GM12878 (cell line): ENCODE measurements around the gene HCFC1. TPM values are rescaled to one million over a fixed set of nuclear protein-coding genes. Genes with fewer than 3 reads are reported as not detected.

Experiments
- ATAC-seq: fragments of 200-7000 bp; cut with Tn5 transposase; 3 replicates; pipeline ENCODE4 v1.9.1; 2020; ENCODE audit warnings: mild to moderate bottlenecking, moderate library complexity
- BruUV-seq: library from RNA; stranded (reverse); fragments of 400-500 nt; replicated peaks from 2 replicates; lab custom pipeline; 2021; lab: Mats Ljungman, UMichigan
- CTCF ChIA-PET: fragments of 300-600 bp; sonication (Branson Sonifier 250); formaldehyde crosslinking; extraction: SDS; loops from one replicate; lab custom pipeline; 2021; ENCODE audit warnings: inconsistent platforms; lab: Yijun Ruan, JAX
- POLR2A ChIA-PET: fragments of 350-600 bp; formaldehyde crosslinking; extraction: SDS; loops from one replicate; lab custom pipeline; 2021; ENCODE audit warnings: inconsistent platforms; lab: Charles Lee
- RAD21 ChIA-PET: fragments of 300-600 bp; sonication (Branson Sonifier 250); formaldehyde crosslinking; loops from one replicate; lab custom pipeline; 2023; ENCODE audit warnings: antibody characterized with exemption; ENCODE audit not compliant: unreplicated experiment; lab: Charles Lee
- SMC1A ChIA-PET: fragments of 300-600 bp; sonication (Branson Sonifier 250); formaldehyde crosslinking; loops from one replicate; lab custom pipeline; 2023; ENCODE audit not compliant: unreplicated experiment, uncharacterized antibody; lab: Charles Lee
- DNase-seq: peaks from one replicate; pipeline ENCODE4 v3.0.0-alpha.2; 2011; ENCODE audit warnings: low read depth, low spot score
- FAIRE-seq: peaks from 3 replicates; lab custom pipeline; 2011; peaks lifted over from hg19 to GRCh38; lab: Jason Lieb, UNC
- H2AFZ ChIP-seq: 2 replicates; pipeline ENCODE4 v1.6.0; 2011; ENCODE audit warnings: low read depth, low read length, control low read depth; ENCODE audit not compliant: control insufficient read depth
- H3K27ac ChIP-seq: 2 replicates; pipeline ENCODE4 v1.5.1; 2011; ENCODE audit warnings: control low read depth; ENCODE audit not compliant: control insufficient read depth, insufficient read depth
- H3K27me3 ChIP-seq, 2 experiments: replicated peaks in 1 of 2; 2 replicates each; pipeline versions ENCODE4 v1.6.0 to v1.6.1; 2011; ENCODE audit warnings: low read length in 1 of 2; ENCODE audit not compliant: control insufficient read depth in 2 of 2, insufficient read depth in 2 of 2
- H3K36me3 ChIP-seq, 2 experiments: 2 replicates each; pipeline ENCODE4 v1.5.1; 2011; ENCODE audit warnings: low read length in 1 of 2; ENCODE audit not compliant: control insufficient read depth in 2 of 2, insufficient read depth in 2 of 2
- H3K4me1 ChIP-seq: 2 replicates; pipeline ENCODE4 v1.6.1; 2011; ENCODE audit warnings: mild to moderate bottlenecking, low read length, moderate library complexity, mixed read lengths; ENCODE audit not compliant: control insufficient read depth, insufficient read depth
- H3K4me2 ChIP-seq: 2 replicates; pipeline ENCODE4 v1.6.0; 2011; ENCODE audit warnings: control low read depth; ENCODE audit not compliant: control insufficient read depth, insufficient read depth
- H3K4me3 ChIP-seq: fragments of 200-600 bp; sonication (generic); 2 replicates; pipeline ENCODE4 v1.5.1; 2016
- H3K79me2 ChIP-seq: 2 replicates; pipeline ENCODE4 v1.6.0; 2011; ENCODE audit warnings: low read length; ENCODE audit not compliant: control insufficient read depth, insufficient read depth
- H3K9ac ChIP-seq: 2 replicates; pipeline ENCODE4 v1.8.0; 2011; ENCODE audit warnings: low read length, control low read depth, mixed read lengths; ENCODE audit not compliant: control insufficient read depth, insufficient read depth
- H3K9me3 ChIP-seq: replicated peaks from 3 replicates; pipeline ENCODE4 v1.5.1; 2011; ENCODE audit warnings: mild to moderate bottlenecking, low read length; ENCODE audit not compliant: control insufficient read depth, insufficient read depth
- H4K20me1 ChIP-seq: 2 replicates; pipeline ENCODE4 v1.6.0; 2011; ENCODE audit not compliant: control insufficient read depth, insufficient read depth
- ATF7 ChIP-seq: fragments of 450-650 bp; IDR thresholded peaks from 2 replicates; pipeline ENCODE4 v1.6.1; 2016; ENCODE audit warnings: low read depth, mild to moderate bottlenecking
- BHLHE40 ChIP-seq, 2 experiments: fragments of 450-650 bp in 1 of 2; IDR thresholded peaks; 2 replicates each; pipeline ENCODE4 v1.6.1; 2011 to 2017; ENCODE audit warnings: low read depth in 2 of 2, borderline replicate concordance in 1 of 2, improper control_type of control experiment in 1 of 2, low read length in 1 of 2, mild to moderate bottlenecking in 1 of 2
- EED ChIP-seq: sonication (generic); IDR thresholded peaks from 2 replicates; pipeline ENCODE4 v1.6.1; 2016; ENCODE audit warnings: antibody characterized with exemption, low read depth
- EZH2 ChIP-seq: IDR thresholded peaks from 2 replicates; pipeline ENCODE4 v1.6.1; 2012; ENCODE audit warnings: low read depth, mild to moderate bottlenecking, control low read depth, inconsistent platforms, low read length, borderline replicate concordance; ENCODE audit not compliant: control insufficient read depth
- HCFC1 ChIP-seq: fragments of 150-350 bp; IDR thresholded peaks from 2 replicates; pipeline ENCODE4 v1.6.1; 2014; ENCODE audit warnings: low read length
- IRF4 ChIP-seq: IDR thresholded peaks from 2 replicates; pipeline ENCODE4 v1.6.1; 2011; ENCODE audit warnings: low read depth, low read length
- RFX5 ChIP-seq: IDR thresholded peaks from 2 replicates; pipeline ENCODE4 v1.6.1; 2011; ENCODE audit warnings: low read depth, low read length, improper control_type of control experiment
- SIN3A ChIP-seq: IDR thresholded peaks from 2 replicates; pipeline ENCODE4 v1.6.1; 2012; ENCODE audit warnings: low read depth, low read length, improper control_type of control experiment
- SPI1 ChIP-seq: IDR thresholded peaks from 2 replicates; pipeline ENCODE4 v1.6.1; 2011; ENCODE audit warnings: low read depth, mild to moderate bottlenecking, low read length, moderate library complexity, borderline replicate concordance; ENCODE audit not compliant: insufficient read depth
- SUPT20H ChIP-seq: IDR thresholded peaks from 2 replicates; pipeline ENCODE4 v1.6.1; 2011; ENCODE audit warnings: low read depth, mild to moderate bottlenecking, low read length, moderate library complexity, borderline replicate concordance; ENCODE audit not compliant: control insufficient read depth
- ZBTB11 ChIP-seq: fragments of 450-650 bp; formaldehyde crosslinking; IDR thresholded peaks from 2 replicates; pipeline ENCODE4 v1.5.0; 2022; ENCODE audit warnings: mild to moderate bottlenecking, missing genetic modification characterization
- ZNF207 ChIP-seq: fragments of 450-650 bp; IDR thresholded peaks from 2 replicates; pipeline ENCODE4 v1.6.1; 2014; ENCODE audit warnings: antibody characterized with exemption, mild to moderate bottlenecking, borderline replicate concordance
- ZNF217 ChIP-seq: fragments of 450-650 bp; IDR thresholded peaks from 2 replicates; pipeline ENCODE4 v1.6.1; 2017; ENCODE audit warnings: antibody characterized with exemption, mild to moderate bottlenecking
- ZNF622 ChIP-seq: fragments of 450-650 bp; IDR thresholded peaks from 2 replicates; pipeline ENCODE4 v1.6.1; 2017; ENCODE audit warnings: mild to moderate bottlenecking, inconsistent platforms
- whole genome bisulfite sequencing: methylation state at CpG from one replicate; pipeline ENCODE4 v1.1.6; 2016; ENCODE audit warnings: low lambda C conversion rate; ENCODE audit not compliant: insufficient replicate concordance, insufficient coverage; ENCODE audit errors: missing lambda C conversion rate; 5-methylcytosine and 5-hydroxymethylcytosine counted together
- in situ Hi-C: fragments of 300-500 bp; cut with MboI; formaldehyde crosslinking; loops from 9 replicates; pipeline ENCODE4 v1.14.3; 2018; ENCODE audit warnings: mixed read lengths
- intact Hi-C: fragments of 100-400 bp; cut with micrococcal nuclease; formaldehyde crosslinking; loops from one replicate; pipeline ENCODE4 v1.14.2; 2022; ENCODE audit not compliant: unreplicated experiment
- polyA plus RNA-seq, 11 experiments: library from polyadenylated mRNA; depleted of rRNA in 4 of 11; unstranded in 6 of 11; stranded (reverse) in 5 of 11; fragments of >200 nt; fragmentation: Nextera tagmentation in 4 of 11; fragmentation: Illumina TruSeq in 1 of 11; extraction: Ambion mirVana in 4 of 11; extraction: Trizol in 1 of 11; gene quantifications; 1 replicate in 1 of 11; 2 replicates in 10 of 11; pipeline versions ENCODE4 v1.2.1 to v1.2.3, GENCODE V29; 2011 to 2016; ENCODE audit warnings: inconsistent platforms in 2 of 11, missing spikeins in 2 of 11, low read depth in 1 of 11
- total RNA-seq, 4 experiments: library from RNA; depleted of rRNA in 3 of 4; stranded (reverse); fragments of >200 nt in 3 of 4; fragmentation: Illumina TruSeq in 1 of 4; extraction: Trizol in 1 of 4; gene quantifications; 2 replicates each; pipeline versions ENCODE4 v1.2.1 to v1.2.3, GENCODE V29; 2013 to 2021
- TF ChIP-seq, protein P1 (sequence below): IDR thresholded peaks from 2 replicates; pipeline ENCODE4 v1.6.1; 2011; ENCODE audit warnings: borderline replicate concordance, low read depth, mild to moderate bottlenecking, moderate library complexity, mixed read lengths, low read length; ENCODE audit not compliant: insufficient read depth; ENCODE audit errors: extremely low read length
- TF ChIP-seq, protein P2 (sequence below): fragments of 450-650 bp; IDR thresholded peaks from 2 replicates; pipeline ENCODE4 v1.6.1; 2016; ENCODE audit warnings: mild to moderate bottlenecking
- TF ChIP-seq, protein P3 (sequence below): fragments of 150-350 bp; IDR thresholded peaks from 2 replicates; pipeline ENCODE4 v1.6.1; 2014; ENCODE audit warnings: mild to moderate bottlenecking, low read depth, low read length

HCFC1 gene
- total and polyA plus RNA-seq, 10 of the 15 experiments (the other 5 are each of a cell fraction or from before 2014, with no cell fraction given) = 3.9 to 92.7 (median 23.5) TPM

- ChIA-PET POLR2A (interaction anchor here (0.9 to 7.9 kb wide), 5 partner anchors 15 to 70 kb away, joined by 3 to 68 read pairs (median 3); partner anchors contain the start of gene ARHGAP4), SMC1A (interaction anchor here (0.8 to 4.7 kb wide), 2 partner anchors 19 to 41 kb away, joined by 3 to 21 read pairs; partner anchors contain the start of gene ARHGAP4), CTCF (interaction anchor here (0.7 to 5.9 kb wide), 11 partner anchors 12 to 561 kb away, joined by 3 to 40 read pairs (median 4); no protein-coding TSS in a partner anchor), RAD21 (interaction anchor here (0.8 to 6.4 kb wide), 8 partner anchors 19 to 127 kb away, joined by 3 to 48 read pairs (median 6); partner anchors contain the start of gene ARHGAP4)
- Histone ChIP-seq H3K9me3 (no peaks in the 10 kb centered on the region), H2AFZ (no peak overlapping the region), H3K4me3 (peak overlapping the region; percentile 44; the same call in 1 of the 2 replicates), H3K36me3 (peaks cover 12 to 24% of the 10 kb centered on the region in 2 experiments), H3K9ac (no peak overlapping the region), H3K79me2 (peaks cover 69% of the 10 kb centered on the region), H4K20me1 (no peaks in the 10 kb centered on the region; the same call in 1 of the 2 replicates), H3K27me3 (no peaks in the 10 kb centered on the region), H3K4me1 (peaks cover 9% of the 10 kb centered on the region), H3K27ac (no peak overlapping the region; the same call in 1 of the 2 replicates), H3K4me2 (peak overlapping the region; percentile 81)
- no peak for FAIRE-seq
- 89% methylated on average over 15 of the region's 15 CpGs for WGBS
- intact Hi-C loops = no loop called here
- in situ Hi-C loops = loop anchor here (10.0 kb wide), 1 partner anchor 1011 kb away; no protein-coding TSS in a partner anchor
- DNase-seq = no peak
- no TSS peak for BruUV-seq
- TF ChIP-seq SIN3A (no peak), ZNF217 (no peak), RFX5 (no peak), EZH2 (no peak), SUPT20H (no peak), HCFC1 (no peak), ATF7 (no peak), SPI1 (no peak), ZNF207 (no peak), BHLHE40 (IDR thresholded peaks at IDR 0.05; ENCODE audit: borderline replicate concordance in 1 of 2, low read depth in 2 of 2, low read length in 1 of 2) (no peak), EED (no peak), IRF4 (no peak), ZBTB11 (CRISPR knock-in tag) (no peak), ZNF622 (no peak)
- TF ChIP-seq, protein P1, sequence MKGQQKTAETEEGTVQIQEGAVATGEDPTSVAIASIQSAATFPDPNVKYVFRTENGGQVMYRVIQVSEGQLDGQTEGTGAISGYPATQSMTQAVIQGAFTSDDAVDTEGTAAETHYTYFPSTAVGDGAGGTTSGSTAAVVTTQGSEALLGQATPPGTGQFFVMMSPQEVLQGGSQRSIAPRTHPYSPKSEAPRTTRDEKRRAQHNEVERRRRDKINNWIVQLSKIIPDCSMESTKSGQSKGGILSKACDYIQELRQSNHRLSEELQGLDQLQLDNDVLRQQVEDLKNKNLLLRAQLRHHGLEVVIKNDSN = no peak
- TF ChIP-seq, protein P2, sequence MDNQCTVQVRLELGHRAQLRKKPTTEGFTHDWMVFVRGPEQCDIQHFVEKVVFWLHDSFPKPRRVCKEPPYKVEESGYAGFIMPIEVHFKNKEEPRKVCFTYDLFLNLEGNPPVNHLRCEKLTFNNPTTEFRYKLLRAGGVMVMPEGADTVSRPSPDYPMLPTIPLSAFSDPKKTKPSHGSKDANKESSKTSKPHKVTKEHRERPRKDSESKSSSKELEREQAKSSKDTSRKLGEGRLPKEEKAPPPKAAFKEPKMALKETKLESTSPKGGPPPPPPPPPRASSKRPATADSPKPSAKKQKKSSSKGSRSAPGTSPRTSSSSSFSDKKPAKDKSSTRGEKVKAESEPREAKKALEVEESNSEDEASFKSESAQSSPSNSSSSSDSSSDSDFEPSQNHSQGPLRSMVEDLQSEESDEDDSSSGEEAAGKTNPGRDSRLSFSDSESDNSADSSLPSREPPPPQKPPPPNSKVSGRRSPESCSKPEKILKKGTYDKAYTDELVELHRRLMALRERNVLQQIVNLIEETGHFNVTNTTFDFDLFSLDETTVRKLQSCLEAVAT = no peak
- TF ChIP-seq, protein P3, sequence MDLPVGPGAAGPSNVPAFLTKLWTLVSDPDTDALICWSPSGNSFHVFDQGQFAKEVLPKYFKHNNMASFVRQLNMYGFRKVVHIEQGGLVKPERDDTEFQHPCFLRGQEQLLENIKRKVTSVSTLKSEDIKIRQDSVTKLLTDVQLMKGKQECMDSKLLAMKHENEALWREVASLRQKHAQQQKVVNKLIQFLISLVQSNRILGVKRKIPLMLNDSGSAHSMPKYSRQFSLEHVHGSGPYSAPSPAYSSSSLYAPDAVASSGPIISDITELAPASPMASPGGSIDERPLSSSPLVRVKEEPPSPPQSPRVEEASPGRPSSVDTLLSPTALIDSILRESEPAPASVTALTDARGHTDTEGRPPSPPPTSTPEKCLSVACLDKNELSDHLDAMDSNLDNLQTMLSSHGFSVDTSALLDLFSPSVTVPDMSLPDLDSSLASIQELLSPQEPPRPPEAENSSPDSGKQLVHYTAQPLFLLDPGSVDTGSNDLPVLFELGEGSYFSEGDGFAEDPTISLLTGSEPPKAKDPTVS = no peak
- ATAC-seq = no peak
These were observed 5.3 kb downstream of the HCFC1 start for GRCh38 chrX:153966283-153966688.
